GM18505 (cell line): Measurements from ENCODE around the gene VSX1.

ENCODE experiments used
- ATAC-seq: cut with Tn5 transposase; IDR thresholded peaks from one replicate; pipeline ENCODE4 v1.9.1; 2021; ENCODE audit not compliant: unreplicated experiment
- POLR2A ChIP-seq: IDR thresholded peaks from 4 replicates; pipeline ENCODE4 v1.6.1; 2011; ENCODE audit warnings: borderline replicate concordance; ENCODE audit not compliant: insufficient read depth, insufficient read length; ENCODE audit errors: extremely low read depth

The VSX1 gene

DNA sequence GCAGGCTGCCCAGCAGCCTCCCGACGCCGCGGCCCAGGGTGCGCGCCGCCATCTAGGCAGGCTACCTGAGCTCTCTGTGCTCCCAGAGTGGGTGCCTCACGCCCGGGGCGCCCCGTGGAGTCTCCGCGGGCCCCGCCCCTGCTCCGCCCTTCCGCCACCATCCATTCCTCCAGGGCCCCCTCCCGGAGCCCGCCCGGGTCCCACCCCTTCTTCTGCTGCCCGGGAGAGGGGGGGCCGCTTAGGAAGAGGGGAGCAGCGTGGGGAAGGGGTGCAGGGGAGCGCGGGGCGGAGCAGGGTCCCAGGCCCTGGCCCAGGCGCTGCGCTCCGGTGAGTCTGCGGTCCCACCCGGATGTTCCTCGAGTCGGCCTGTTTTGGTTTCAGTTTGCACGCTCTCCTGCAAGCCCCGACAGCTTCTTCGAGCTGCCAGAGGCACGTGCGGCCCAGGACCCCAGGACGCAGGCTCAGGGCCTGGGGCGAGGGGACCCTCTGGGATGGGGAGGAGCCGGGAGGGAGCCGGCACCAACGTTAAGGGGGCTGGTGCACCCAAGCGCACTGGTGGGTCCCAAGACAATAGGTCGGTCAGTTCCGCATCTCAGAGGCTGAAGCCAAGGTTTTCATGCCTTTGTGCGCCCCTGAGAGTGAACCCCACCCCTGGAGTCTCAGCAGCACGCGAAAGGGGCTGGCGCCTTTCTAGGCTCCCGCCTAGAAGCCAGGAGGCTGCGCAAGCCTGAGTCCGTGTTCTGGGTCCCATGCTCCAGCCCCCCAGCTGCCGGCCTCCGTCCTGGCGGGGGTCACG is 23.7 kb downstream of the VSX1 start, which contains the start of gene ACSS1:
Gene ACSS1, minus strand, starts transcription at position 89 of the 796 bp plus-strand sequence. Its CDS starts 37 bp downstream, at position 52.
- peak; percentile 66 for TF ChIP-seq POLR2A
- ATAC-seq, result peak; percentile 63

DNA sequence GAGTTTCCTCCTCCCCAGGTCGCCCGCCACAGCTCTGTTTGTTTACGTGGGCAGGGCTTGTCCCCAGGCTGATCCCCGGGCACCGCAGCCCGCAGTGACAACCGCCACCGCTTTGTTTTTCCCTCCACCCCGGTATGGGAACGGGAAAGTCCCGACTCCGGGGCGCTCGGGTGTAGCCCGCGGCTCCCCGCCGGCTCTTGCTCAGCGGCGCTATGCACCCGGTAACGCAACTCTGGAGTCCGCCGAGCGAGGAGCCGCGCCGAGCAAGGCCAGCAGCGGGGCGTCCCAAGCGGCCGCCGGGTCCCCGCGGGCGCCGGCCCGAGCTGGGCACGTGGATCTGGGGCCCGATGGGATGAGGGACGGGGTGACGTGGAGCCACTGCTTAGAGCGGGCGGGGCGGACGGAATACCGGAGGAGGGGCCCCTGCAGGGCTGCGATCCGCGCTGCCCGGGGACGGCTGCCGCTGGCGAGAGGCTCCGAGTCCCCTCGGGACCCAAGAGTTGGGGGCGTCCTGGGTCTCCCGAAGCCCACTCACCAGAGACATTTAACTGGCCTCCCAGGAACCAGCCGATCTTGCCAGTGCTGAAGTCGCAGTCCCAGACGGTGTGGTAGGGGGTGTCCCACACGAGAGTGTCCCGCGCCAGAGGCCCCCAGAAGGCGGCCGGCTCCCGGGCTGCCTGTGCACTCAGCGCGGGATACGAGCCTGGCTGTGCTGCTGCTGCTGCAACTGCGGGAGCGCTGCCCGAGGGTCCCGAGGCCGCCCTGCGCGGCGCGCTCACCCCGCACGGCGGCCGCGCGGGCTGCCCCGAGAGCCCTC is 24.5 kb downstream of the VSX1 start:
- ATAC-seq, result peak; percentile 34
- TF ChIP-seq POLR2A, result peak; percentile 57

DNA sequence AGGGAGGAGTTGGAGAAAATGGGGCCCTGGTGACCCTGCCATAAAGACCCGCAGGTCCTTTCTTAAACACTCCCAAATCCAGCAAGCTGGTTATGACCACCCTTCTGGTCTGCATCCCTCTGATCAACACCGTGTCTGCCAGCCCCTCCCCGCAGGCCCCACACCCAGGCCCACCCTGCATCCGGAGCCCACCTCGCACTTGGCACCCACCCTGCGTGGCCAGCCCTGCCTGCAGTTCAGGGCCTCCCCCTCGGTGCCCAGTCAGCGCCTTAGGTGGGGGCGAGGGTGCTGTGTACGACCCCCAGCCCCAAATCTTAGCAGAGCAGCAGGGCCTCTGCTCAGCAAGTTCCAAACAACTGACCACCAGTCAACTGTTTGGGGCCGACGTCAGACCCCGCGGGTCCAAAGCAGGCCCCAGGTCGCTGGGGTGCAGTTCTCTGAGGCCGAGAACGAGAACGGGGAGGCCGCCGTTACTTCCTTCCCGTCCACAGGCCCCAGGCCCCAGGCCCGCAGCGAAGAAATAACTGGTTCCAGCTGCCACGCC is 25.2 kb downstream of the VSX1 start:
- peak; percentile 24 for ATAC-seq

DNA sequence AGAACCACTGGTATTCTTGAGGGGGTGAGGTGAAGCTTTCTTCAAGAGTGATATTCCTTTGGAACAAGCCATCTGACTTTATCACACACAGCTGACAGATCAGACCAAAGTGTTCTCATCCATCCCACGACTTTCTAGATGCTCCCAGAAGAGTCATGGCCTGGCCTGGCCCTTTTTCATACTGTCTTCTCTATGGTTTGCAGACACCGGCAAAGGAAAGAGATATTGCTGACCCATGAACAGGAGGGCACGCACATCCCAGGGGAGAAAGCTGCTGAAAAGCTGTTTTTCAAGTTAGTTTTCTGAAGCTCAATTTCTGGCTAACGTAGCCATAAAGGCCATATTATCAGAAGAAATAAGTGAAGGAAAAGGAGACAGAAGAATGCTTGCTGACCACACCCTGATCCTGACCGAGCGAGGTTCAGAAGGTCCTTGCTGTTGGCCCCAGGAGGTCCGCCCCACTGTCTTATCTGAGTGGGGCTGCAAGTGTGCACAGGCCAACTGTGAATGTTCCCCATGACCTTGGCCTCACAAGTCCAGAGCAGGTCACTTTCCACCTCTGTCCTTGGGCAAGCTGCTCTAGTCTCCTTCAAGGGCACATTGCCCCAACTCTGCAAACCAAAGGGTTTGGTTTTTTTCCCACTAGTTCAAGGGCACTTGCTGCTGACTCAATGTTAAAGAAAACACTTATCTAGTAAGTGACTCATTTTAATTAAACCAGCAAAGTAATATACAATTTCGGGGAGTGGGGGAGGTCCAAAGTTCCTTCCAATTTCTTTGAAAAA is 26.0 kb downstream of the VSX1 start:
- TF ChIP-seq POLR2A, result no peak
- no peak for ATAC-seq

More for the DNA sequence above, 25.2 kb downstream of the VSX1 start:
- TF ChIP-seq POLR2A, result no peak

DNA sequence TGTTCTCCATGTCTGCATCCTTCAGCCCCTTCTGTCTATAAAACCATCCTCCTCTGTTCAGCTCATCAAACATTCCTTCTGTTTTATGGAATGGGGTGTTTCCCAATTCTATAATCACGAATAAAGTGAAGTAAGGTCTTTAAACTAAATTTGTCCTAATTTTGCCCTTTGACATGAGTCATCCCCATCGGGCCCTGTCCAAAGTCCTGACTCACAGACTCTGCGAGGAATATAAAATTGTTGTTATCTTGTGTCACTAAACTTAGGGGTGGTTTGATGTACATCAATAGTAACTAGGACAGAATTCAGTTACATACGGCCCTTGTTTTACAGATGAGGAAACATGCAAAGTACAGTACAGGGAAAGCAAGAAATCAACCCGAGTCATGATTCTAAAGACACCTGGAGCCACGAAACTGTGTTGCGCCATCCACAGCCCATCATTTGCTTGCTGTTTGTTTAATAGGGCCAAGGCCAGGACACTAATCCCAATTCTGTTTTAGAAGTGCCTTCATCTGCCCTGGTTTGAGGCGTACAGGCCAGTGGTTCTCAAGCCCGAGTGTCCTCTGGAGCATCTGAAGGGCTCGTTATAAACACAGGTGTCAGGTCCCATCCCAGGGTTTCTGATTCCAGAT is 26.8 kb downstream of the VSX1 start:
- no peak for ATAC-seq
- no peak for TF ChIP-seq POLR2A

DNA sequence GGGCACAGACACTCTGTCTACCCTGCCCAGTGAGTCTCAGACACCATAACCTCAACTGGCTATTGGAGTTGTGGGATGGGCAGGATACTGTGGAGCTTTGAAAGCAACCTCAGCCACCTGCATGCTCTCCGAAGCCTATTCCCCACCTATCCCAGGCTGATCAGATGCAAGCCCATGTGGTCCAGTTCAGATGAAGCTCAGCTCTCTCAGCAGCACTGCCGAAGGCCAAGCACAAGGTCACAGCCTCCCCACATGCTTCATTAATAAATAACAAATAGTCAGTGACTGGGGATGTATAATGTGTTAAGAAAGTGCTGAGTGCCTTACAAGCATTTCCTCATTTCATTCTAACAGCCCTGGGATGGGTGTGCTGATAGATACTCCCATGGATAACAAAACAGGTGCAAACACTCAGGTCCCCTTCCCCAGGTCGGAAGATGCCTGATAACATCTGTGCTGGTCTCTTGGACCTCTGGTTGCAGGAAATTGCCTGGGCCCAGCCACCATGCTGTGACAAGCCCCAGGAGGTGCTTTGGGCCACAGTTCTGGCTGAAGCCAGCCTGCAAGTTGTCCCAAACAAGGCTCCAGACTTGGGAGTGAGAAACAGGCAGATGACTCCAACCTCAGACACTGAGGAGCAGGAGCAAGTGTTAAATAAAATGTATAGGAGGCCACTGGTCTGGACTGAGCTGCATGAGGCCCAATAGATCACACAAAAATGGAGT is 27.7 kb downstream of the VSX1 start:
- TF ChIP-seq POLR2A, result no peak
- ATAC-seq, result no peak

DNA sequence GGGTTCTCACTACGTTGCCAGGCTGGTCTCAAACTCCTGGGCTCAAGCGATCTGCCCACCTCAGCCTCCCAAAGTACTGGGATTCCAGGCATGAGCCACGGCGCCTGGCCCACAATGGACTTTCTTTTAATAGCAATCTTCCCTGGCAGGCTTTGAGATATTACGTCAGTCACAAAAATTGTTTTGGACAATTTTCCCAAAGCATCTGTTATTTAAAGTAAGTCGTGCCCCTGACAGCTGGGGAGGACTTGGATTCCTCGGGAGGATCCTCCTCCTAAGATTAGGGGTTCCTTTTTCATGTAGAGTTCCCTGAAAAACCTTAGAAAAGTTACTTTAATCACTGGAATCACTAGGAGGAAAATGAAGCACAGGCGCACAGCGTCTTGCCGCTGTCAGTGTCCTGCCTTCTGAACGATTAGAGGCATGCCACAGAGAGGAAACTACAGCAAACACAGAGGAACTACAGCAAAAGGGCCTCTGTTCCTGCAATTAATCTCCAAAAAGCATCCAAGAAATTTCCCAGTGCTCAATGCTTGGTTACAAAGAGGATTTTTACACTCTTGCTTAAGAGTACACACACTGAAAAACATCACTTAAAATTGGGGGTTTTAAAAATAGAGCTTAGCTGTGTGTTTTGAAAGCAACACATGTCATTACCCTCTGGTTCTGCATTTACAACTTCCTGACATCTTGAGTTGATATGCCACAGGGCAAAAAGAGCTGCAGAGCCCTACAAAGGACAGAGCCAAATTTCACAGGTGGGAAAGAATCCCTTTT is 28.5 kb downstream of the VSX1 start:
- no peak for ATAC-seq
- no peak for TF ChIP-seq POLR2A

DNA sequence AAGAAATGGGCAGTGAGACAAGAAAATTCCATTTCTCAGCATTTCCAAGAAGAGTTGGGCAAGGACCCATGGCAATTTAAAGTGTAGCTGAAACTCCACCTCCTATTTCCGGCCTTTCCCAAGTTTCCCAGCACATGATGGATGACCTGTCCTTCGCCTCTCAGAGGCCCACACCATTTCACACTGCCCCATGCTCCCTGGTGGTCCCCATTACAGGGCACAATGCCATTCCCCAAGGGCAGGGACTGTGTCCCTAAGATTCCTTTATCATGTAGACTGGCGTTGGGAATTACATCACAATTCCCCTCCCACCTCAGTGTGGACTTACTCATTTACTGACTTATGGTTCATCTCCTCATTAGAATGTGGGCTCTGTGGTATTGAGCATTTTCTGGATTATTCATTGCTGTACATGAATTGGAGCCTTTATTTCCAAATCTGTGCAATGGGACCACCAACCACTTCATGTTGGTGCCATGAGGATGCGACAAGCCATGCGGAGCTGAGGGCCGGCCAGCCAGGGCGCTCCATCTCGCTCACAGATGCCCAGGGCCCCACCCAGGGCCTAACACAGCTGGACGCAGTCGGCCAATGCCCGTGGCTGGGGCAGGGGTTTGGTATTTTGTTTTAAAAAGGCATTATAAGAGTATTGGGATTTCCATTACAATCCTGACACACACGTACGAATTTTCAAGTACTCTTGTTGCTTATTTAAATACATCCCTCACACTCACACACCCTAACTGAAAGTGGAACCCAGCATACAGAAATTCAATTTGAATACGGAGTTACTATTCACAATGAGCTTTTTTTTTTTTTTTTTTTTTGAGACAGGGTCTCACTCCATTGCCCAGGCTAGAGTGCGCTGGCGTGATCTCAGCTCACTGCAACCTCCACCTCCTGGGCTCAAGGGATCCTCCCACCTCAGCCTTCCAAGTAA is 29.4 kb downstream of the VSX1 start:
- no peak for TF ChIP-seq POLR2A
- no peak for ATAC-seq

DNA sequence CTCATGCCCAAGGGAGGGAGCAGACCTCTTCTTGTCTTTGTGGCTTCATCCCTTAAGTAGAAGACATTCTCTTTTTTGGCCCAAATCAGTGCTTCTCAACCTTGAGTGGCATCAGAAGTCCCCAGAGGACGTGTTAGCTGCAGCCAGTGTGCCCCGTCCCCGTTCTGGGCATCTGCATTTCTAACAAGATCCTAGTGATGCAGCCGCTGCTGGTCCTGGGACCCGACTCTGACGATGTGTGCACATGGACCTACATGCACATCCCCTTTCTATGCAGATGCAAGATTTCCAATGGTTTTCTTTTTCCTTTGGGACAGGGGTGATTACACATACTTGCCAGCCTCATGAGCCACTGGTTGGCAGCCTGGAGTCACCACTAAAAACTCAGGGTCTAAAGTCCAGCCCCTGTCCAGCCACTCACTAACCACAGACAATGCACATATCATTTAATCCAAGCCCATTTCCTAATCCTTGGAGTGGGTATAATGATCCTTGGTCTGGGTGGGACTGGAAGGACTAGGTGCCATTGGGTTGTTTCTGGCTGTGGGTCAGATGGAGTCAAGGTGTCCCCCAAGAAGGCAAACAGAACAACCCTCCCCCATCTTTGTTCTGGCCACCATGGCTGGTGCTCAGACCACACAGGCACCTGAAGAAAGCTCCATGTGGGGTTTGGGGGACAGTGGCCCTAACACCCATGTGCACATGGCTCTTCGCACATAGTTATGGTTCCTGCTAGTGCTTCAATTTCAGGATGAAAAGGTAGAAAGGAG is 30.4 kb downstream of the VSX1 start:
- no peak for ATAC-seq
- no peak for TF ChIP-seq POLR2A

DNA sequence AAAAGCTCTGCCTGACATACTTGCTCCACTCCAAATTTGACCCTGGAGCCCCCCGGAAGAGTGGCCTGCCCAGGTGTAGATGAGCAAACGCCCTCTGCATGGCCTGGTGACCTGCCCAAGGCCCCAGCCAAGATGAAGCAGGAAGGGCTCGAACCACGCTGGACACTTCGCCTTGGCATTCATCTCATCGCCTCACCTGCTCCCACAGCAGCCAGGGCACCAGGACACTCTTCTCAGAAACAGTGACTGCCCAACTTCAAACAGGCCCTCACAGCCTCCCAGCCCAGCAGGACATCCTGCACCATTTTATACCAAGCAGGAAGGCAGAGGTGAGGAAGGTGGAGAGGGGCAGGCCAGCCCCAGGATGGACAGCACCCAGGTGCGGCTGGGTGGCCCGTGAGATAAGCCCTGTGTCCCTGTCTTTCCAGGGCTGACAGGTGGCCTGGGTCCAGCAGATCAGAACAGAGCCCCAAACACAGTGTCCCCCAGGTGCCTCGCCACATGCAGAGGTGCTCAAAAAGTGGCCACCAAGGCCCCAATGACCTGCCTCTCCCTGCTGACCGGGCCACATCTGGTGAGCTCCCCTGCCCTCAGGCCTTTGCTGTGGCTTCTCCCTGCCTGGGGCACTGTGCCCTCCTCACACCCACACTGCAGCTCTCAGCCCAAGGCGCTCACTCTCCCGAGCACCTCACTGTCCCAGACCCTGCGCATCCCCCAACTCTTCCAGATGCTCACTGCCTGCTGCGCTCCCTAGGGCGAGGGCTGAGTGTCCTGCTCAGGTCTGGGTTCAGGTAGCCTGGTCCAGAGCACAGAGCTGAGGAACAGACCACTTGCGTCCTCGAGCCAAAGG is 31.2 kb downstream of the VSX1 start:
- no peak for TF ChIP-seq POLR2A
- ATAC-seq, result no peak
